ENCODE data around the gene SUSD1.

The SUSD1 gene

GRCh38 chr9:111999319-111999718 is 175.8 kb downstream of the SUSD1 start:
- H3K4me1 ChIP-seq (ENCODE audit: control insufficient read depth, insufficient read depth, low read length, poor library complexity, severe bottlenecking): no peaks in the 10 kb centered on the region
- H3K9me3 ChIP-seq (ENCODE audit: control insufficient read depth, low read length): no peaks in the 10 kb centered on the region
- no peak overlapping the region for H3K27ac ChIP-seq (ENCODE audit: low read depth, low read length, severe bottlenecking)
- no peaks in the 10 kb centered on the region for H3K36me3 ChIP-seq (ENCODE audit: control insufficient read depth, insufficient read depth, low read length)
- no peak overlapping the region for H3K4me3 ChIP-seq (ENCODE audit: extremely low read depth, insufficient read depth, low read length, poor library complexity, severe bottlenecking)
- 100% methylated on average over 2 of the region's 3 CpGs; no CpG with 5 or more reads in 1 of the 2 experiments for WGBS, 2 experiments (ENCODE audit: insufficient coverage in 2 of 2)

- H3K4me3 ChIP-seq (ENCODE audit: extremely low read depth, insufficient read depth, low read length, poor library complexity, severe bottlenecking): no peak overlapping the region
- no peaks in the 10 kb centered on the region for H3K4me1 ChIP-seq (ENCODE audit: control insufficient read depth, insufficient read depth, low read length, poor library complexity, severe bottlenecking)
- H3K9me3 ChIP-seq (ENCODE audit: control insufficient read depth, low read length): no peaks in the 10 kb centered on the region
- H3K27ac ChIP-seq (ENCODE audit: low read depth, low read length, severe bottlenecking): no peak overlapping the region
- WGBS, 2 experiments (ENCODE audit: insufficient coverage in 2 of 2): 98 to 100% methylated on average over 3 to 5 of the region's 5 CpGs
- H3K36me3 ChIP-seq (ENCODE audit: control insufficient read depth, insufficient read depth, low read length): no peaks in the 10 kb centered on the region
These were observed 177.3 kb downstream of the SUSD1 start for GRCh38 chr9:111997831-111998230.

GRCh38 chr9:111994831-111995458 is 180.2 kb downstream of the SUSD1 start:
- WGBS, 2 experiments (ENCODE audit: insufficient coverage in 2 of 2): 93 to 99% methylated on average over 10 of the region's 10 CpGs
- H3K27ac ChIP-seq (ENCODE audit: low read depth, low read length, severe bottlenecking): no peak overlapping the region
- no peaks in the 10 kb centered on the region for H3K4me1 ChIP-seq (ENCODE audit: control insufficient read depth, insufficient read depth, low read length, poor library complexity, severe bottlenecking)
- no peak overlapping the region for H3K4me3 ChIP-seq (ENCODE audit: extremely low read depth, insufficient read depth, low read length, poor library complexity, severe bottlenecking)
- H3K36me3 ChIP-seq (ENCODE audit: control insufficient read depth, insufficient read depth, low read length): no peaks in the 10 kb centered on the region
- H3K9me3 ChIP-seq (ENCODE audit: control insufficient read depth, low read length): no peaks in the 10 kb centered on the region

GRCh38 chr9:111993319-111993718 is 181.8 kb downstream of the SUSD1 start:
- no CpG with 5 or more reads among the region's 1 CpG for WGBS, 2 experiments (ENCODE audit: insufficient coverage in 2 of 2)
- H3K27ac ChIP-seq (ENCODE audit: low read depth, low read length, severe bottlenecking): no peak overlapping the region
- no peaks in the 10 kb centered on the region for H3K4me1 ChIP-seq (ENCODE audit: control insufficient read depth, insufficient read depth, low read length, poor library complexity, severe bottlenecking)
- H3K9me3 ChIP-seq (ENCODE audit: control insufficient read depth, low read length): no peaks in the 10 kb centered on the region
- no peak overlapping the region for H3K4me3 ChIP-seq (ENCODE audit: extremely low read depth, insufficient read depth, low read length, poor library complexity, severe bottlenecking)
- H3K36me3 ChIP-seq (ENCODE audit: control insufficient read depth, insufficient read depth, low read length): no peaks in the 10 kb centered on the region

- Histone ChIP-seq H3K27ac (ENCODE audit: low read depth, low read length, severe bottlenecking) (no peak overlapping the region), H3K36me3 (ENCODE audit: control insufficient read depth, insufficient read depth, low read length) (no peaks in the 10 kb centered on the region), H3K9me3 (ENCODE audit: control insufficient read depth, low read length) (no peaks in the 10 kb centered on the region), H3K4me1 (ENCODE audit: control insufficient read depth, insufficient read depth, low read length, poor library complexity, severe bottlenecking) (no peaks in the 10 kb centered on the region), H3K4me3 (ENCODE audit: extremely low read depth, insufficient read depth, low read length, poor library complexity, severe bottlenecking) (no peak overlapping the region)
- WGBS, 2 experiments (ENCODE audit: insufficient coverage in 2 of 2): 94 to 100% methylated on average over 1 to 2 of the region's 2 CpGs
These were observed 182.6 kb downstream of the SUSD1 start for GRCh38 chr9:111992523-111992922.

- Histone ChIP-seq H3K36me3 (ENCODE audit: control insufficient read depth, insufficient read depth, low read length) (no peaks in the 10 kb centered on the region), H3K4me3 (ENCODE audit: extremely low read depth, insufficient read depth, low read length, poor library complexity, severe bottlenecking) (no peak overlapping the region), H3K27ac (ENCODE audit: low read depth, low read length, severe bottlenecking) (no peak overlapping the region), H3K4me1 (ENCODE audit: control insufficient read depth, insufficient read depth, low read length, poor library complexity, severe bottlenecking) (no peaks in the 10 kb centered on the region), H3K9me3 (ENCODE audit: control insufficient read depth, low read length) (no peaks in the 10 kb centered on the region)
These were observed 183.9 kb downstream of the SUSD1 start for GRCh38 chr9:111991179-111991578.
